Measurements from ENCODE around the gene FCHO2. TPM values are rescaled to one million over a fixed set of nuclear protein-coding genes. Genes with fewer than 3 reads are reported as not detected.
A peak's percentile ranks its signal among the peaks of the same experiment; 100 is the strongest.

The FCHO2 gene
- total RNA-seq, 1 donor = 18.8 TPM

DNA sequence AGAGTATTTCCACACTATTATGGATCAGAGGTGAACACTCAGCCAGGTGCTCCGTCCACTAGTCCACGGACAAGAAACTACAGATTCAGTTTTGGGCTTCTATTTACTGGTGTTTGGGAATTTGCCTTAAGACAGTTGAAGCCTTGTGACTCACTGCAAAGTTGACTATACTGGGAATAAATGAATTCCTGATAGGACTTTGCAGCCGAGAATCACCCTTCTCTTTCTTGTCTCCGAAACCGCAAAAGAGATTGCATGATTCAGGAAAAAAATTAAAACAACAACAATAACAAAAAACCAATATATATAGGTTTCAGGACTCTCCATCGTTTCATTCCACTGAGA lies 165.2 kb downstream of the FCHO2 start:
- peak overlapping the region; percentile 75 for H3K4me3 ChIP-seq (ENCODE audit: low read depth, low read length)
- no peak for TF ChIP-seq CTCF (IDR thresholded peaks at IDR 0.05; ENCODE audit: insufficient read depth, low read length)
- peak; percentile 48 for DNase-seq (ENCODE audit: low read depth)

DNA sequence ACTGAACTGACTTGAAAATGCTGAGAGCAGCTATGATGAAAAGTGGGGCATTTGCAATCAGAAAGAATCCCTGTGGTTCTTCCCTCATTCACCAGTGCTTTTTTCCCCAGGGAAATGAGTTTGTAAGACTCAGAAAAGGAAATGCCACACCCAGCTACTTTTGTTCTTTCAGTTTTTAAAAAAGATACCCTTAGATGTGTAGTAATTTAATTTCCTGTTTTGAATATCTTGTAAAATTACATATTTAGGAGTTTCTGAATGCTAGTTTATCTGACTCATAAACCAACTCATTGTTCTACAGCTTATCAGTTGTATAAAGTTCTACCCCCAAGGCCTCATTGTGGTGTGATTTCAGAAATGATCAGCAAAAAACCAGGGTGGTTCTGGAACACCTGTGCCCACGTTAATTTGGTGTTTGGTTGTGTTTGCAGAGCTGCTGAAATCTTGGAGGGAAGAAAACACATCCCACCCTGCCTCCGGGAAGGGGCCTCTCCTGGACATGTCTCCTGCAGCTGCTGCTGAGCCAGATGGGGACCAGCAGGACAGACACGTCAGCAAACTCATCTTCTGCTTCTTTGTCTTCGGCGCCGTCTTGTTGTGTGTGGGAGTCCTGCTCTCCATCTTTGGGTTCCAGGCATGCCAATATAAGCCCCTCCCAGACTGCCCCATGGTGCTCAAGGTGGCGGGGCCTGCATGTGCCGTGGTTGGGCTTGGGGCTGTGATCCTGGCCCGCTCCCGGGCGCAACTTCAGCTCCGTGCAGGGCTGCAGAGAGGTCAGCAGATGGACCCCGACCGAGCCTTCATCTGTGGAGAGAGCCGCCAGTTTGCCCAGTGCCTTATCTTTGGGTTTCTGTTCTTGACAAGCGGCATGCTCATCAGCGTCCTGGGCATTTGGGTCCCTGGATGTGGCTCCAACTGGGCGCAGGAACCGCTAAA lies 167.3 kb downstream of the FCHO2 start:
- no peak for TF ChIP-seq CTCF (IDR thresholded peaks at IDR 0.05; ENCODE audit: insufficient read depth, low read length)
- peak; percentile 94 for DNase-seq (ENCODE audit: low read depth)
- no peak overlapping the region for H3K4me3 ChIP-seq (ENCODE audit: low read depth, low read length)

GRCh38 chr5:73125289-73125688 lies 169.4 kb downstream of the FCHO2 start:
- H3K4me3 ChIP-seq (ENCODE audit: low read depth, low read length) = no peak overlapping the region
- DNase-seq (ENCODE audit: low read depth) = no peak
- TF ChIP-seq CTCF (IDR thresholded peaks at IDR 0.05; ENCODE audit: insufficient read depth, low read length) = no peak

GRCh38 chr5:73126381-73126780 lies 170.5 kb downstream of the FCHO2 start:
- H3K4me3 ChIP-seq (ENCODE audit: low read depth, low read length) = no peak overlapping the region
- no peak for DNase-seq (ENCODE audit: low read depth)
- TF ChIP-seq CTCF (IDR thresholded peaks at IDR 0.05; ENCODE audit: insufficient read depth, low read length) = no peak

DNA sequence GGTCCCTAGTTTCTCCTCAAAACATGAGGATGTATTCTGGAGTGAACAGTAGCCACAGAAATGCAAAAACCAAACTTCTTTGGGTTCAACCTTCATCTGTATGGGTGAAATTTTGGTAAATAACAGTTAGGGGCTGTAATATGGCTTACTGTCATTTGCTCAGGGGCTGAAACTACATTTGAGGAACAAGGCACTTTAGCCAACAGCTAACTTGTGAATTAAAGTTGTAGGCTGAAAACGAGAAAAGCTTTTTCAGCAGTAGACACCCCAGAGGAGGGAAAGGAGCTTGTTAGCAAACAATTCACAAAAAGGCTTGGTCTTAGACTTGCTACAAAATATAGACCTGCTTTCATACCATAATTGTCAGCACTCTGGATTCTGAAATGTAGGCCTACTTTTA lies 171.1 kb downstream of the FCHO2 start:
- no peak overlapping the region for H3K4me3 ChIP-seq (ENCODE audit: low read depth, low read length)
- no peak for DNase-seq (ENCODE audit: low read depth)
- no peak for TF ChIP-seq CTCF (IDR thresholded peaks at IDR 0.05; ENCODE audit: insufficient read depth, low read length)

- no peak for DNase-seq (ENCODE audit: low read depth)
- no peak for TF ChIP-seq CTCF (IDR thresholded peaks at IDR 0.05; ENCODE audit: insufficient read depth, low read length)
Observed at GRCh38 chr5:73129143-73129542, 173.3 kb downstream of the FCHO2 start.

More at GRCh38 chr5:73129143-73129542, 173.3 kb downstream of the FCHO2 start:
- no peak overlapping the region for H3K4me3 ChIP-seq (ENCODE audit: low read depth, low read length)

Data from fibroblast of the aortic adventitia (primary cell).